Retinal pigment epithelial cell (primary cell): ENCODE results near the gene XXYLT1.

Experiments
- DNase-seq: peaks from one replicate; pipeline ENCODE4 v3.0.0-alpha.2; 2010; ENCODE audit warnings: low read depth
- H3K4me3 ChIP-seq: 2 replicates; pipeline ENCODE4 v1.5.1; 2011; ENCODE audit warnings: mild to moderate bottlenecking, low read length, control low read depth, moderate library complexity
- TF ChIP-seq, protein P1 (sequence below): conservative IDR thresholded peaks from 2 replicates; pipeline ENCODE4 v1.5.1; 2011; ENCODE audit warnings: low read depth, low read length, control low read depth, inconsistent platforms

The XXYLT1 gene

DNA sequence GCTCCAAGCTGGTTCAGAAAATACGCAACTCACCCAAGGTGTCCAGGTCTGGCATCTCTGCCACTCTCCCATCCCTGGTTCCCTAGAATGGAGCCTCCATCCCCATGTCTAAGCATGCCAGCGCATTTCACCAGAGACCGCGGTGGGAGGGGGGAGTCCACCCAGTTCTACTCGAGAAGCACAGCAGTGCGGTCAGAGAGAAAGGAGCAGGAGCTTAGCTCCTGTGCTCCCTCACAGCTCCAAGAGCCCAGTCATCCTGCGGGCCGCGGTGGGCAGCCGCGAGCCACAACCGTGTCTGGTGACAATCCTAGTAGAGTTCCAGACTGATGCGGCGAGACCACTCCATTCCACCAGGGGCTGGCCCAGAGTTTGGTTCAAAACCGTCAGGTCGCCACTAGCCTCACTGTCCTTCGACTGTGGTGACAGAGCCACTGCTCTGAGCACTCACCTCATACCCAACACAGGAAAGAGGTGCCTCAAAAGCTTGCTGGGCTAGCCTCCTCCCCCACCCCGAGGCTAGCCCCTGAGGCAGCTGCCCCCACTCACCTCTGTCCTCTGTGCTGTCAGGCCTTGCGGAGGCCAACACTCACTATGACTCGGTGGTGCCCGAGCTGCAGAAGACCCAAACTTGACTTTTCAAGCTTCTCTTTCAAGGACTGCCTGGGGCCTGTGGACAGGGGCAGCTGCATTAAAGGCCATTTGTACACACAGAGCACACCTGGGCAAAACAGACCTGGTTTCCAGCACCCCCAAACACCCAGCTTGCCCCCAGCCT, 185.4 kb downstream of the XXYLT1 start:
- no peak for DNase-seq
- H3K4me3 ChIP-seq: no peak overlapping the region
- TF ChIP-seq, protein P1, sequence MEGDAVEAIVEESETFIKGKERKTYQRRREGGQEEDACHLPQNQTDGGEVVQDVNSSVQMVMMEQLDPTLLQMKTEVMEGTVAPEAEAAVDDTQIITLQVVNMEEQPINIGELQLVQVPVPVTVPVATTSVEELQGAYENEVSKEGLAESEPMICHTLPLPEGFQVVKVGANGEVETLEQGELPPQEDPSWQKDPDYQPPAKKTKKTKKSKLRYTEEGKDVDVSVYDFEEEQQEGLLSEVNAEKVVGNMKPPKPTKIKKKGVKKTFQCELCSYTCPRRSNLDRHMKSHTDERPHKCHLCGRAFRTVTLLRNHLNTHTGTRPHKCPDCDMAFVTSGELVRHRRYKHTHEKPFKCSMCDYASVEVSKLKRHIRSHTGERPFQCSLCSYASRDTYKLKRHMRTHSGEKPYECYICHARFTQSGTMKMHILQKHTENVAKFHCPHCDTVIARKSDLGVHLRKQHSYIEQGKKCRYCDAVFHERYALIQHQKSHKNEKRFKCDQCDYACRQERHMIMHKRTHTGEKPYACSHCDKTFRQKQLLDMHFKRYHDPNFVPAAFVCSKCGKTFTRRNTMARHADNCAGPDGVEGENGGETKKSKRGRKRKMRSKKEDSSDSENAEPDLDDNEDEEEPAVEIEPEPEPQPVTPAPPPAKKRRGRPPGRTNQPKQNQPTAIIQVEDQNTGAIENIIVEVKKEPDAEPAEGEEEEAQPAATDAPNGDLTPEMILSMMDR: no peak

DNA sequence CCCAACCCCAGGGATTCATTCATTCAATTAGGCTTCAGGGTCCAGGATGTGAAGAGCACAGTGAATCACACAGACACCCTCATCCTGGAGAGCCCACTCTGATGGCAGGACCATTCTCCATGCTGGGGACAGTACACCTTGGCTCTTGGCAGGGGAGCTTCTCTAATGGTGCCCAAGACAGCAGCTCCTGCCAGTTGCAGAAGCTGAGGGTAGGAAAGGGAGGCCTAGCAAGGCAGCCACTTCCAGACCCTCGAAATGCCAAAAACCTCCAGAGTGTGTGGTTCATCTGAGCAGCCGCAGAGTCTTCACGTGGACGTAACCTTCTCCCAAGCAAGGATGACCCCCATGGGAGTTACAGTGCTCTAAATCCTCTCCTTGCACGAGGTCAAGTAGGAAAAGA, 186.2 kb downstream of the XXYLT1 start:
- no peak for DNase-seq
- no peak overlapping the region for H3K4me3 ChIP-seq
- TF ChIP-seq, protein P1: no peak

DNA sequence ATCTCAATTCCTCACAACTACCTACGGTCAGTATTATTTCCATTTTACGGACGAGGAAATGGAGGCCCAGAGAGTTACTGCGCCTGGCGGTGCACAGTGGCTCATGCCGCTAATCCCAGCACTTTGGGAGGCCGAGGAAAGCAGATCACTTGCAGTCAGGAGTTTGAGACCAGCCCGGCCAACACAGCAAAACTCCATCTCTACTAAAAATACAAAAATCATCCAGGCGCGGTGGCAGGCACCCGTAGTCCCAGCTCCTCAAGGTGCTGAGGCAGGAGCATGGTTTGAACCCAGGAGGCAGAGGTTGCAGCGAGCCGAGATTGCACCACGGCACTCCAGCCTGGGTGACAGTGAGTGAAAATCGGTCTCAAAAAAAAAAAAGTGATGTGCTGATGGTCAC, 187.3 kb downstream of the XXYLT1 start:
- no peak for DNase-seq
- TF ChIP-seq, protein P1: no peak

DNA sequence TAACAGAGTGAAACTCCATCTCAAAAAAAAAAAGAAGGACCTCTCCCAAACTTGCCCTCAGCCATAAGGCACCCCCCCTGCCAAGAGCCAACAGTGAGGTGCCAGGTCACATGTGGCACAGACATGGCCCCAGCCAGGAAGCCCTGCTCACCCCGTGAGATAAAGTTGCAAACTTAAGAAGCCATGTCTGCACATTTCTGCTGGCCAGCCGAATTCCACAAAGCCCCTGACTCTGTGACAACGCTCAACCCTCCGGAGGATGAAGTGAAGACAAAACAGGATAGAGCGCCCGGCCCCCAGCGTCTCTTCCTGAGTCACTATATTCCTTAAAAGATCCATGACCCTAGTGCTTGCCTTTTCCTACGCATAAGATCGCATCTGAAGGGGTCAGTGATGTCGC, 188.1 kb downstream of the XXYLT1 start:
- no peak overlapping the region for H3K4me3 ChIP-seq
- TF ChIP-seq, protein P1: no peak
- DNase-seq: no peak

More for the DNA sequence above, 187.3 kb downstream of the XXYLT1 start:
- no peak overlapping the region for H3K4me3 ChIP-seq

DNA sequence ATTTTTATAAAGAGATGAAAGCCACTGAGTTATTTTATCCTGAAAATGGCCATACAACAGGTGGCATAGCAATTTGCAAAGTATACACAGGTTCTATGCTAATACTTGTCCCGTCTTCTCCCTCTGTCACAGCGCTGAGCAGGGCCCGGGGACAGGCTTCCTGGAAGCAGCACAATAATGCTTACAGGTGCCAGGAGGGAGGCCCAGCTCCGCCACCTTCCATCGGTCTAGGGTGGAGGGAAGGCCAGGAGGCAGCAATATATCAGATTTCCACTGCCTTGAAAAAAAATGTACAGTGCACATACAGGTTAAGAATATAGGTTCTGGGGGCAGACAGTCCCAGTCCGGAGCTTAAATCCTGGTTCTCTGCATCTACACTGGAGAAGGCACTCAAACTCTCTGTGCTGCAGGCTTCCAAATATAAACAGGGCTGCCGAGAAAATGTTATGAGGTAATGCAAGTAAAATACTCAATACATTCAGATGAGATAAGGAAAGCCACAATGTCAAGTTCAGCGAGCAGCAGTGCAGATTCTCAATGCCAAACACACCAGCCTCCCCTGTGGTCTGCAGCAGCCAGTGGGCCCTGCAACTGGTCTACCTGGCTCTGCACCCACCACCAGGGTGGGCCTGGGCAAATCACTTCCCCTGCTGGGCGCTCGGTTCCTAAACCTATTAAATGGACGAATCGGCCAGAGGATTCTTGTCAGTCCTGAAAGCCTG, 189.6 kb downstream of the XXYLT1 start:
- no peak for DNase-seq
- no peak overlapping the region for H3K4me3 ChIP-seq
- TF ChIP-seq, protein P1: no peak

DNA sequence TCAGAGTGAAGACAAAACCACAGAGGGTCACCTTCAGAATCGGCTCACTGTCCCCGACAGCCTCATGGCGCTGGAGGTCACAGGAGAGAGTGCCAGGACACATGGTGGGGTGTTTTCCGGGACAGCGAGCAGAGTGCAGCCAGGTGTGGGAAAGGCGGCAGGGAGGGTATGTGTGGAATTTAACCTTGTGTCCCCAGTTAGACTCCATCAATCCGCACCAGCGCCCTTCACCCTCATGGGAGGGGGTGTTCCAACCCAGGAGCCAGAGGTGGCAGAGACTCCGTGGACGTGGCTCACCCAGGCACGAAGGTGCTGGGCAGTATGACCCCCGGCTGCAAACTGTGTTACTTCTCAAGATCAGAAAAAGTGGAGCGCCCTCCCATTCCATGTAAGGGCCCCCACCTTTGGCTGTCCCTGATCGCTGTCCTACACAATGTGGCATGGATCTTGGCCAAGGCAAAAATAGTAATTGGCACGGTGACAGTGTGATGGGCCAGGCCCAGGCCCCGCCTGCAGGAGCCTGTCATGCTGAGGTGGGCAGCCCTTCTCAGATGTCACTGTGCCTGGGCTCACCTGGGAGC, 190.3 kb downstream of the XXYLT1 start:
- no peak overlapping the region for H3K4me3 ChIP-seq
- DNase-seq: no peak
- TF ChIP-seq, protein P1: no peak
